Liver (tissue), 9 donors: Measurements from ENCODE around the gene FERMT1. TPM values are rescaled to one million over a fixed set of nuclear protein-coding genes. Genes with fewer than 3 reads are reported as not detected.

Experiments used
- DNase-seq: peaks from one replicate; pipeline ENCODE4 v3.0.0-alpha.2; 2017; ENCODE audit warnings: low spot score
- H3K27ac ChIP-seq, 2 donors: one replicate each; pipeline ENCODE4 v1.7.0; 2013; ENCODE audit warnings: inconsistent platforms in 2 of 2, low read length in 2 of 2, control low read depth in 1 of 2, low read depth in 1 of 2, mild to moderate bottlenecking in 1 of 2
- H3K27me3 ChIP-seq, 4 donors: one replicate each; pipeline versions ENCODE4 v1.6.1 to v1.7.0; 2013; ENCODE audit warnings: low read length in 3 of 4, inconsistent platforms in 1 of 4, mild to moderate bottlenecking in 1 of 4, moderate library complexity in 1 of 4; ENCODE audit not compliant: control insufficient read depth in 4 of 4, insufficient read depth in 4 of 4
- H3K36me3 ChIP-seq, 4 donors: one replicate each; pipeline versions ENCODE4 v1.6.1 to v1.7.0; 2013; ENCODE audit warnings: low read length in 3 of 4, mild to moderate bottlenecking in 3 of 4, low read depth in 1 of 4, moderate library complexity in 1 of 4; ENCODE audit not compliant: control insufficient read depth in 4 of 4, insufficient read depth in 3 of 4
- H3K4me1 ChIP-seq, 4 donors: one replicate each; pipeline versions ENCODE4 v1.6.1 to v1.7.0; 2013; ENCODE audit warnings: low read length in 3 of 4, mild to moderate bottlenecking in 3 of 4, moderate library complexity in 1 of 4; ENCODE audit not compliant: control insufficient read depth in 4 of 4, insufficient read depth in 4 of 4
- H3K4me3 ChIP-seq, 3 donors: one replicate each; pipeline versions ENCODE4 v1.6.1 to v1.7.0; 2013; ENCODE audit warnings: low read length in 3 of 3, control low read depth in 1 of 3, low read depth in 1 of 3, mild to moderate bottlenecking in 1 of 3
- H3K9ac ChIP-seq, 2 donors: one replicate each; pipeline ENCODE4 v1.7.0; 2013; ENCODE audit warnings: low read length in 2 of 2, mild to moderate bottlenecking in 2 of 2, moderate library complexity in 2 of 2, control low read depth in 1 of 2, low read depth in 1 of 2
- H3K9me3 ChIP-seq, 4 donors: one replicate each; pipeline versions ENCODE4 v1.6.1 to v1.7.0; 2013; ENCODE audit warnings: low read length in 3 of 4; ENCODE audit not compliant: control insufficient read depth in 4 of 4
- ATF3 ChIP-seq: IDR thresholded peaks from 2 replicates; pipeline ENCODE4 v1.6.1; 2016; ENCODE audit warnings: antibody characterized with exemption
- CTCF ChIP-seq: fragments of 150-350 bp; IDR thresholded peaks from 2 replicates; pipeline ENCODE4 v1.5.1; 2017; ENCODE audit warnings: improper control_type of control experiment, low read depth, low read length; ENCODE audit not compliant: missing input control
- FOXA1 ChIP-seq: IDR thresholded peaks from 2 replicates; pipeline ENCODE4 v1.6.1; 2016; ENCODE audit warnings: antibody characterized with exemption
- FOXA2 ChIP-seq: IDR thresholded peaks from 2 replicates; pipeline ENCODE4 v1.6.1; 2016; ENCODE audit warnings: antibody characterized with exemption
- GABPA ChIP-seq, 2 donors: IDR thresholded peaks in 1 of 2; conservative IDR thresholded peaks in 1 of 2; 2 replicates each; pipeline ENCODE4 v1.6.1; 2016; ENCODE audit warnings: antibody characterized with exemption in 2 of 2, mild to moderate bottlenecking in 1 of 2, moderate library complexity in 1 of 2
- HNF4A ChIP-seq, 2 donors: conservative IDR thresholded peaks; 2 replicates each; pipeline ENCODE4 v1.6.1; 2016; ENCODE audit warnings: antibody characterized with exemption in 2 of 2, mild to moderate bottlenecking in 2 of 2
- HNF4G ChIP-seq: IDR thresholded peaks from 2 replicates; pipeline ENCODE4 v1.6.1; 2016; ENCODE audit warnings: antibody characterized with exemption
- MAX ChIP-seq: IDR thresholded peaks from 2 replicates; pipeline ENCODE4 v1.6.1; 2016; ENCODE audit warnings: antibody characterized with exemption
- NR2F2 ChIP-seq: IDR thresholded peaks from 2 replicates; pipeline ENCODE4 v1.6.1; 2016; ENCODE audit warnings: antibody characterized with exemption
- RAD21 ChIP-seq, 2 donors: IDR thresholded peaks; 2 replicates each; pipeline ENCODE4 v1.6.1; 2016; ENCODE audit warnings: antibody characterized with exemption in 2 of 2, mild to moderate bottlenecking in 2 of 2
- REST ChIP-seq: IDR thresholded peaks from 2 replicates; pipeline ENCODE4 v1.6.1; 2016; ENCODE audit warnings: antibody characterized with exemption, mild to moderate bottlenecking
- RXRA ChIP-seq, 2 donors: IDR thresholded peaks; 2 replicates each; pipeline ENCODE4 v1.6.1; 2017 to 2018; ENCODE audit warnings: antibody characterized with exemption in 2 of 2, mild to moderate bottlenecking in 1 of 2
- SP1 ChIP-seq: IDR thresholded peaks from 2 replicates; pipeline ENCODE4 v1.6.1; 2018; ENCODE audit warnings: antibody characterized with exemption, mild to moderate bottlenecking
- YY1 ChIP-seq: IDR thresholded peaks from 2 replicates; pipeline ENCODE4 v1.6.1; 2016; ENCODE audit warnings: antibody characterized with exemption, mild to moderate bottlenecking
- ZBTB33 ChIP-seq: IDR thresholded peaks from 2 replicates; pipeline ENCODE4 v1.6.1; 2016; ENCODE audit warnings: antibody characterized with exemption
- WGBS: extraction: QIAGEN DNeasy Blood & Tissue Kit; methylation state at CpG from one replicate; pipeline ENCODE4 v1.1.7; 2013; 5-methylcytosine and 5-hydroxymethylcytosine counted together
- polyA plus RNA-seq, 2 donors: library from polyadenylated mRNA; stranded (reverse) in 1 of 2; unstranded in 1 of 2; fragments of 200-250 nt in 1 of 2; fragments of >200 nt in 1 of 2; fragmentation: Nextera tagmentation in 1 of 2; extraction: Ambion mirVana in 1 of 2; gene quantifications; one replicate each; pipeline versions ENCODE4 v1.2.1 to v1.2.3, GENCODE V29; 2013 to 2015
- total RNA-seq, 2 donors: library from RNA; depleted of rRNA; stranded (reverse); fragments of >200 nt; gene quantifications; one replicate each; pipeline ENCODE4 v1.2.3, GENCODE V29; 2014
- donor health status: healthy.
- donor health status: healthy.
- donor health status: healthy.
- donor health status: healthy.
- donor health status: healthy.

The FERMT1 gene
- total and polyA plus RNA-seq, 4 donors = 0.11 to 0.42 (median 0.21) TPM

GRCh38 chr20:6026051-6026450, 96.8 kb downstream of the FERMT1 start:
- no peak overlapping the region for H3K4me3 ChIP-seq
- peaks cover 7 to 31% (median 25%) of the 10 kb centered on the region in 4 donors for H3K36me3 ChIP-seq
- DNase-seq = no peak
- no peak overlapping the region for H3K27ac ChIP-seq
- peaks cover 0 to 7% (median 1%) of the 10 kb centered on the region in 4 donors for H3K4me1 ChIP-seq
- no peak overlapping the region for H3K9ac ChIP-seq
- H3K27me3 ChIP-seq = no peaks in the 10 kb centered on the region
- TF ChIP-seq HNF4G = no peak
- no peak for TF ChIP-seq FOXA1
- no peak for TF ChIP-seq HNF4A (conservative IDR thresholded peaks at IDR 0.05)
- TF ChIP-seq FOXA2 = no peak
- TF ChIP-seq YY1 = no peak
- TF ChIP-seq ATF3 = no peak
- no peak for TF ChIP-seq ZBTB33
- TF ChIP-seq CTCF = no peak
- TF ChIP-seq MAX = no peak
- TF ChIP-seq RAD21 (IDR thresholded peaks at IDR 0.05) = no peak
- no peak for TF ChIP-seq REST
- TF ChIP-seq SP1 = no peak
- TF ChIP-seq NR2F2 = no peak
- TF ChIP-seq GABPA (IDR thresholded peaks at IDR 0.05 in 1 of 2, conservative IDR thresholded peaks at IDR 0.05 in 1 of 2) = no peak
- no peak for TF ChIP-seq RXRA (IDR thresholded peaks at IDR 0.05)
- WGBS = 90% methylated on average over 3 of the region's 3 CpGs
- no peaks in the 10 kb centered on the region for H3K9me3 ChIP-seq

Other genes starting within 250 kb of the FERMT1 start
- gene CHGB, start 211.5 kb downstream of the FERMT1 start, total RNA-seq = under 1 TPM in 1 of 2 donors, not detected in 1; 0.19 TPM
- not detected for gene CHGB, start 211.5 kb downstream of the FERMT1 start, polyA plus RNA-seq
- 1 to 10 TPM; 3.1 to 4.2 TPM for gene TRMT6, start 172.5 kb downstream of the FERMT1 start, total RNA-seq
- gene TRMT6, start 172.5 kb downstream of the FERMT1 start, polyA plus RNA-seq = 1 to 10 TPM; 3.9 to 6.2 TPM
- gene MCM8, start 172.4 kb downstream of the FERMT1 start, total RNA-seq = 10 to 100 TPM in 1 of 2 donors, 1 to 10 TPM in 1; 2.1 to 11.0 TPM
- gene MCM8, start 172.4 kb downstream of the FERMT1 start, polyA plus RNA-seq = under 1 TPM; 0.49 to 0.97 TPM
- 10 to 100 TPM; 51.9 to 58.9 TPM for gene CRLS1, start 116.9 kb downstream of the FERMT1 start, total RNA-seq
- gene CRLS1, start 116.9 kb downstream of the FERMT1 start, polyA plus RNA-seq = 10 to 100 TPM; 72.7 to 72.8 TPM
- gene LRRN4, start 69.0 kb downstream of the FERMT1 start, total RNA-seq = under 1 TPM; 0.14 to 0.17 TPM
- gene LRRN4, start 69.0 kb downstream of the FERMT1 start, polyA plus RNA-seq = under 1 TPM; 0.15 to 0.18 TPM